HG02623 (cell line): Measurements from ENCODE around the gene ACACB.

Experiments used
- ATAC-seq: cut with Tn5 transposase; IDR thresholded peaks from one replicate; pipeline ENCODE4 v1.9.1; 2021; ENCODE audit warnings: moderate library complexity; ENCODE audit not compliant: unreplicated experiment

Gene ACACB

GRCh38 chr12:109109746-109110350, 6.5 kb upstream of the ACACB start:
- no peak for ATAC-seq

GRCh38 chr12:109110988-109111495, 5.3 kb upstream of the ACACB start:
- no peak for ATAC-seq

- ATAC-seq: no peak
Observed at GRCh38 chr12:109112720-109113465, 3.5 kb upstream of the ACACB start.

- no peak for ATAC-seq
Observed at GRCh38 chr12:109113661-109114321, 2.6 kb upstream of the ACACB start.

- no peak for ATAC-seq
Observed at GRCh38 chr12:109114644-109115043, 1.7 kb upstream of the ACACB start.

GRCh38 chr12:109115404-109115757, 1.0 kb upstream of the ACACB start:
- ATAC-seq: no peak

- no peak for ATAC-seq
Observed at GRCh38 chr12:109116611-109116949, 193 bp downstream of the ACACB start.

- ATAC-seq: no peak
Observed at GRCh38 chr12:109120095-109120494, 3.7 kb downstream of the ACACB start.

GRCh38 chr12:109120557-109120956, 4.2 kb downstream of the ACACB start:
- ATAC-seq: no peak

- ATAC-seq: no peak
Observed at GRCh38 chr12:109121346-109121880, 5.0 kb downstream of the ACACB start.

- ATAC-seq: no peak
Observed at GRCh38 chr12:109124878-109125648, 8.7 kb downstream of the ACACB start.

- no peak for ATAC-seq
Observed at GRCh38 chr12:109125791-109126190, 9.4 kb downstream of the ACACB start.

GRCh38 chr12:109126784-109127183, 10.4 kb downstream of the ACACB start:
- ATAC-seq: no peak

GRCh38 chr12:109127533-109128242, 11.3 kb downstream of the ACACB start:
- ATAC-seq: no peak

GRCh38 chr12:109130297-109131153, 14.1 kb downstream of the ACACB start:
- no peak for ATAC-seq

- no peak for ATAC-seq
Observed at GRCh38 chr12:109131154-109132050, 15.0 kb downstream of the ACACB start.

GRCh38 chr12:109134186-109134917, 18.0 kb downstream of the ACACB start:
- no peak for ATAC-seq

GRCh38 chr12:109137055-109137454, 20.7 kb downstream of the ACACB start:
- no peak for ATAC-seq
